SU-DHL-6 (cell line): ENCODE data around the gene CD247.

Source experiments
- H2AFZ ChIP-seq: fragments of 200-600 bp; sonication (generic); 2 replicates; pipeline ENCODE4 v1.6.1; 2014; ENCODE audit warnings: low read depth, mild to moderate bottlenecking, moderate library complexity, mixed read lengths, antibody characterized with exemption, low read length; ENCODE audit not compliant: severe bottlenecking
- H3F3A ChIP-seq: fragments of 200-600 bp; shearing (Covaris generic); 2 replicates; pipeline ENCODE4 v1.6.0; 2016; ENCODE audit warnings: antibody characterized with exemption, mild to moderate bottlenecking; ENCODE audit not compliant: insufficient read depth
- H3K27ac ChIP-seq: fragments of 200-600 bp; sonication (generic); 2 replicates; pipeline ENCODE4 v1.5.1; 2016; ENCODE audit warnings: low read depth, mild to moderate bottlenecking, low read length, moderate library complexity, mixed read lengths
- H3K27me3 ChIP-seq: fragments of 200-600 bp; sonication (generic), shearing (Covaris generic); 2 replicates; pipeline ENCODE4 v1.6.0; 2014; ENCODE audit warnings: mild to moderate bottlenecking, low read length
- H3K36me3 ChIP-seq: fragments of 200-600 bp; sonication (generic); 2 replicates; pipeline ENCODE4 v1.6.1; 2014; ENCODE audit warnings: mild to moderate bottlenecking, low read length, mixed read lengths
- H3K4me2 ChIP-seq: fragments of 300-600, 200-600 bp; shearing (Covaris generic), sonication (generic); 2 replicates; pipeline ENCODE4 v1.6.0; 2014; ENCODE audit warnings: low read length, low read depth, mild to moderate bottlenecking; ENCODE audit not compliant: poor library complexity, severe bottlenecking
- H3K4me3 ChIP-seq: fragments of 200-600 bp; sonication (generic); 2 replicates; pipeline ENCODE4 v1.5.1; 2014; ENCODE audit warnings: antibody characterized with exemption, low read length, mild to moderate bottlenecking, mixed read lengths; ENCODE audit not compliant: insufficient read depth, poor library complexity, severe bottlenecking
- H3K79me2 ChIP-seq: fragments of 200-600 bp; sonication (generic); 2 replicates; pipeline ENCODE4 v1.6.1; 2014; ENCODE audit warnings: mild to moderate bottlenecking, low read length, moderate library complexity; ENCODE audit not compliant: insufficient read depth
- H3K9ac ChIP-seq: fragments of 200-600 bp; sonication (generic); 2 replicates; pipeline ENCODE4 v1.7.0; 2014; ENCODE audit warnings: mild to moderate bottlenecking, low read length
- H3K9me2 ChIP-seq: fragments of 200-600 bp; sonication (generic); replicated peaks from 2 replicates; pipeline ENCODE4 v1.6.1; 2014; ENCODE audit warnings: low read length; ENCODE audit not compliant: insufficient read depth
- H3K9me3 ChIP-seq: fragments of 200-600 bp; sonication (generic); 2 replicates; pipeline ENCODE4 v1.6.1; 2014; ENCODE audit warnings: low read length, mixed read lengths; ENCODE audit not compliant: insufficient read depth
- H4K20me1 ChIP-seq: fragments of 200-600 bp; sonication (generic); 2 replicates; pipeline ENCODE4 v1.6.1; 2014; ENCODE audit warnings: low read depth, mild to moderate bottlenecking, antibody characterized with exemption, low read length, moderate library complexity, mixed read lengths
- CTCF ChIP-seq: fragments of 200-600 bp; sonication (generic); IDR thresholded peaks from one replicate; pipeline ENCODE4 v1.5.1; 2017; ENCODE audit warnings: antibody characterized with exemption, mild to moderate bottlenecking, low read length, moderate library complexity; ENCODE audit not compliant: insufficient read depth, poor library complexity, severe bottlenecking
- EZH2phosphoT487 ChIP-seq: fragments of 200-600 bp; sonication (generic), shearing (Covaris generic); conservative IDR thresholded peaks from 2 replicates; pipeline ENCODE4 v1.6.1; 2018; ENCODE audit warnings: mild to moderate bottlenecking, antibody characterized with exemption, low read length, moderate library complexity, mixed read lengths

CD247 gene

DNA sequence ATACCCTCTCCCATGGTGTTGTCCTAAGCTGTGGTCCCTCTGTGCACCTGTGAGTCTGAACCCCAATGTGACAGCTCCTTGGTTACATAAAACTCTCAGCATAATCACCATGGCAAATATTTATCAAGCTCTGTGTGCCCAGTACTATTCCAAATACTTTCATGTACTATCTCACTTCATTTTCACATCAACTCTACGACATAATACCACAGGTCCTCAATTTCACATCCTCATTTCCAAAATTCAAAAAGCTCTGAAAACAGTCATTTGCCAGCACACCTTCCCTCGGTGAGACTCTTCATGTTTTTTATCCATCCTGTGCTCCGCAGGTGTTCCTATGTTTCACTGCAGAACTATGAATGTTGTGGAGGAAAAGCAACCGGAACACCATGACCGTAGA is 47.6 kb upstream of the CD247 start:
- Histone ChIP-seq H4K20me1 (no peaks in the 10 kb centered on the region), H3K27ac (no peak overlapping the region), H2AFZ (no peak overlapping the region), H3K79me2 (no peaks in the 10 kb centered on the region), H3K9ac (no peak overlapping the region), H3K36me3 (no peaks in the 10 kb centered on the region), H3K4me3 (no peak overlapping the region), H3K4me2 (no peak overlapping the region), H3K9me2 (no peaks in the 10 kb centered on the region), H3F3A (no peaks in the 10 kb centered on the region), H3K9me3 (no peaks in the 10 kb centered on the region), H3K27me3 (no peaks in the 10 kb centered on the region)
- TF ChIP-seq EZH2phosphoT487 = no peak
- no peak for TF ChIP-seq CTCF

DNA sequence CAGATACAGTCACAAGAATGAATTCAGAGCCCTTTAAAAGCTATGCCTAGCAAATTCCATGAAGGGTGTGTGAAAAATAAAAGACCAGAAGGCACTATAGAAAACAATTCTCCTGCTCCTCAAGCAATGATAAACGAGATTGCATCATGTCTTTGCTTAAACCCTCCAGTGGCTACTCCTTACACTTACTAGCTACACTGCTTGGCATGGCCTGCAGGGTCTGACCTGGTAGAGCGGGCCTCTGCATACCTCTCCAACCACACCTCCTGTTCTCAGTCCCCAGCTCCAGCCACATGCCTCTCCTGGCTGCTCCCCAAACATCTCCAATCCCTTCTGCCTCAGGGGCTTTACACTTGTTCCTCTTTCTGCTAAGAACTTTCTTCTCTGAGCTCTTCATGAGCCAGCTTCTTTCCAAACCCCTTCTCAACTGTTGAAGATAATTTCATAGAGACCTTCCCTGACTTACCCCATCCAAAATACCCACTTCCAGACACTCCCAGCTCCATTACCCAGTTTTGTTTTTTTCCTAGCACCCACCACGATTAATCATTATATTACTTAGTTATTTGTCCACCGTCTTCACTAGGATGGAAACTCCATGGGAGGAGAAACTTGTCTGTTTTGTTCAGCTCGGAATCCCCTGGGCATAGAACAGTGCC is 46.4 kb upstream of the CD247 start:
- H3F3A ChIP-seq = no peaks in the 10 kb centered on the region
- no peaks in the 10 kb centered on the region for H4K20me1 ChIP-seq
- H2AFZ ChIP-seq = no peak overlapping the region
- H3K27me3 ChIP-seq = no peaks in the 10 kb centered on the region
- H3K79me2 ChIP-seq = no peaks in the 10 kb centered on the region
- no peaks in the 10 kb centered on the region for H3K9me2 ChIP-seq
- H3K4me2 ChIP-seq = no peak overlapping the region
- H3K9ac ChIP-seq = no peak overlapping the region
- no peaks in the 10 kb centered on the region for H3K9me3 ChIP-seq
- no peaks in the 10 kb centered on the region for H3K36me3 ChIP-seq
- H3K4me3 ChIP-seq = no peak overlapping the region
- no peak for TF ChIP-seq EZH2phosphoT487
- TF ChIP-seq CTCF = no peak
- H3K27ac ChIP-seq = no peak overlapping the region

- Histone ChIP-seq H2AFZ (no peak overlapping the region), H3K9me3 (no peaks in the 10 kb centered on the region), H3F3A (no peaks in the 10 kb centered on the region), H3K36me3 (no peaks in the 10 kb centered on the region), H3K27ac (no peak overlapping the region), H3K9ac (no peak overlapping the region), H4K20me1 (no peaks in the 10 kb centered on the region), H3K27me3 (no peaks in the 10 kb centered on the region), H3K79me2 (no peaks in the 10 kb centered on the region), H3K9me2 (no peaks in the 10 kb centered on the region), H3K4me3 (no peak overlapping the region), H3K4me2 (no peak overlapping the region)
- no peak for TF ChIP-seq EZH2phosphoT487
- TF ChIP-seq CTCF = no peak
These were observed 45.4 kb upstream of the CD247 start for GRCh38 chr1:167563579-167564246.
